HepG2 (cell line): ENCODE data around the gene PLPPR3. TPM values are rescaled to one million over a fixed set of nuclear protein-coding genes. Genes with fewer than 3 reads are reported as not detected.

Experiments used
- E2F1 ChIP-seq: sonication (generic); formaldehyde crosslinking; IDR thresholded peaks from 2 replicates; pipeline ENCODE4 v1.5.0; 2020; ENCODE audit warnings: missing genetic modification reagents
- ELF1 ChIP-seq: sonication (generic); formaldehyde crosslinking; IDR thresholded peaks from 2 replicates; pipeline ENCODE4 v1.4.0; 2020; ENCODE audit warnings: missing genetic modification reagents
- HIC2 ChIP-seq: sonication (generic); formaldehyde crosslinking; IDR thresholded peaks from 2 replicates; pipeline ENCODE4 v1.9.0; 2022; ENCODE audit warnings: low read depth, missing genetic modification reagents
- HNF1B ChIP-seq: sonication (generic); formaldehyde crosslinking; IDR thresholded peaks from 2 replicates; pipeline ENCODE4 v1.5.1; 2020; ENCODE audit warnings: mild to moderate bottlenecking, moderate library complexity, missing genetic modification reagents
- PHF20 ChIP-seq: sonication (generic); formaldehyde crosslinking; IDR thresholded peaks from 2 replicates; pipeline ENCODE4 v1.5.0; 2020; ENCODE audit warnings: mild to moderate bottlenecking, missing genetic modification reagents
- PTBP1 ChIP-seq: fragments of 200-400 bp; formaldehyde crosslinking; IDR thresholded peaks from 2 replicates; pipeline ENCODE4 v1.6.1; 2018; ENCODE audit warnings: low read length, low read depth; ENCODE audit not compliant: poor library complexity, severe bottlenecking
- SALL1 ChIP-seq: sonication (generic); formaldehyde crosslinking; IDR thresholded peaks from 2 replicates; pipeline ENCODE4 v1.8.0; 2022; ENCODE audit warnings: mild to moderate bottlenecking, missing genetic modification reagents
- SOX5 ChIP-seq: IDR thresholded peaks from 2 replicates; pipeline ENCODE4 v1.6.1; 2016; ENCODE audit warnings: borderline replicate concordance
- STAT6 ChIP-seq: sonication (generic); formaldehyde crosslinking; IDR thresholded peaks from 2 replicates; pipeline ENCODE4 v1.4.0; 2020; ENCODE audit warnings: missing genetic modification reagents, mild to moderate bottlenecking, borderline replicate concordance
- ZBTB8A ChIP-seq: sonication (generic); formaldehyde crosslinking; IDR thresholded peaks from 2 replicates; pipeline ENCODE4 v1.4.0; 2020; ENCODE audit warnings: mild to moderate bottlenecking, low read depth, missing genetic modification reagents, borderline replicate concordance
- ZNF224 ChIP-seq: sonication (generic); formaldehyde crosslinking; IDR thresholded peaks from 2 replicates; pipeline ENCODE4 v1.5.0; 2020; ENCODE audit warnings: mild to moderate bottlenecking, missing genetic modification reagents
- ZNF652 ChIP-seq: IDR thresholded peaks from 2 replicates; pipeline ENCODE4 v1.6.1; 2016; ENCODE audit warnings: low read depth, borderline replicate concordance
- polyA plus RNA-seq, 8 experiments: library from polyadenylated mRNA; depleted of rRNA in 3 of 8; stranded (reverse) in 7 of 8; unstranded in 1 of 8; fragments of >200 nt; fragmentation: Illumina TruSeq in 4 of 8; extraction: Trizol in 4 of 8; gene quantifications; 2 replicates each; pipeline versions ENCODE4 v1.2.1 to v1.2.3, GENCODE V29; 2011 to 2016; ENCODE audit warnings: low read depth in 4 of 8, missing spikeins in 1 of 8, mixed read lengths in 1 of 8; ENCODE audit not compliant: insufficient read depth in 1 of 8
- total RNA-seq, 5 experiments: library from RNA; depleted of rRNA; stranded (reverse); fragments of >200 nt; fragmentation: Illumina TruSeq; extraction: Trizol; gene quantifications; 2 replicates each; pipeline ENCODE4 v1.2.3, GENCODE V29; 2016; ENCODE audit warnings: low read depth in 1 of 5

The PLPPR3 gene
- total and polyA plus RNA-seq, 2 of the 13 experiments (the other 11 are each of a cell fraction or from before 2014, with no cell fraction given): 0.07 to 0.16 TPM

- TF ChIP-seq ELF1: no peak
- TF ChIP-seq ZNF652 (CRISPR knock-in tag): no peak
- 0 out of 2 replicates have a peak, but pooled peaks have one; percentile 23 for TF ChIP-seq SOX5 (CRISPR knock-in tag)
- no peak for TF ChIP-seq PHF20 (CRISPR knock-in tag)
- TF ChIP-seq SALL1: 0 out of 2 replicates have a peak, but pooled peaks have one; percentile 23
- no peak for TF ChIP-seq E2F1 (CRISPR knock-in tag)
- no peak for TF ChIP-seq ZNF224
- TF ChIP-seq ZBTB8A: no peak
- no peak for TF ChIP-seq STAT6 (CRISPR knock-in tag)
- TF ChIP-seq HNF1B: no peak
- TF ChIP-seq PTBP1: no peak
- 0 out of 2 replicates have a peak, but pooled peaks have one; percentile 6 for TF ChIP-seq HIC2
These were observed 21.3 kb downstream of the PLPPR3 start (continued) for GRCh38 chr19:800360-801029.
